VCaP (cell line): ENCODE data around the gene CADM1.

Experiments used
- H3K27ac ChIP-seq: fragments of 450-650 bp; 2 replicates; pipeline ENCODE4 v1.5.1; 2017
- CTCF ChIP-seq: fragments of 450-650 bp; conservative IDR thresholded peaks from 2 replicates; pipeline ENCODE4 v1.5.1; 2017; ENCODE audit warnings: mild to moderate bottlenecking, moderate library complexity

CADM1 gene

DNA sequence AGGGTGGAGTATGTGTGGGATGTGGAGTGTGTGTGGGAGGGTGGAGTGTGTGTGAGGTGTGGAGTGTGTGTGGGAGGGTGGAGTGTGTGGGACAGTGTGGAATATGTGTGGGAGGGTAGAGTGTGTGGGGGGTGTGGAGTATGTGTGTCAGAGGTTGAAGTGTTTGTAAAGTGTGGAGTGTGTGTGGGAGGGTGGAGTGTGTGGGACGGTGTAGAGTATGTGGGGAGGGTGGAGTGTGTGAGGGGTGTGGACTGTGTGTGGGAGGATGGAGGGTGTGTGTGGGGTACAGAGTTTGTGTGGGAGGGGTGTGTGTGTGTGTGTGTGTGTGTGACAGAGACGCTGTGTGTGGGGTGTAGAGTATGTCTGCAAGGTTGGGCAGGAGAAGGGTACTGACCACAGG, 355.5 kb downstream of the CADM1 start:
- TF ChIP-seq CTCF: no peak
- no peak overlapping the region for H3K27ac ChIP-seq

GRCh38 chr11:115148101-115148500, 356.1 kb downstream of the CADM1 start:
- H3K27ac ChIP-seq: no peak overlapping the region
- no peak for TF ChIP-seq CTCF

DNA sequence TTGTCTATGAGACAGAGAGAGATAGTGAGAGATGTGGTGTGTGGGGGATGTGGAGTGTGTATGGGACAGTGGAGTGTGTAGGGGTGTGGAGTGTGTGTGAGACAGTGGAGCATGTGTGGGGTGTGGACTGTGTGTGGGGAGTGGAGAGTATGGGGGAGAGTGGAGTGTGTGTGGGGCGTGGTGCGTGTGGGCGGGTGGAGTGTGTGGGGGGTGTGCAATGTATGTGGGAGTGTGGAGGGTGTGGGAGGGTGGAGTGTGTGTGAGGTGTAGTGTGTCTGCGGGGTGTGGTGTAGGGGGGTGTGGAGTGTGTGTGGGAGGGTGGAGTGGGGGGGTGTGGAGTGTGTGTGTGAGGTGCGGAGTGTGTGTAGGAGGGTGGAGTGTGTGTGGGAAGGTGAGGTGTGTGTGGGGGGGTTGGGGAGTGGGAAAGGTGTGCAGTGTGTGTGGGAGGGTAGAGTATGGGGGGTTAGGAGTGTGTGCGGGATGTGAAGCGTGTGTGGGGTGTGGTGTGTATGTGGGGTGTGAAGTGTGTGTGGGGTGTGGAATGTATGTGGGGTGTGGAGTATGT, 356.9 kb downstream of the CADM1 start:
- H3K27ac ChIP-seq: no peak overlapping the region
- no peak for TF ChIP-seq CTCF

DNA sequence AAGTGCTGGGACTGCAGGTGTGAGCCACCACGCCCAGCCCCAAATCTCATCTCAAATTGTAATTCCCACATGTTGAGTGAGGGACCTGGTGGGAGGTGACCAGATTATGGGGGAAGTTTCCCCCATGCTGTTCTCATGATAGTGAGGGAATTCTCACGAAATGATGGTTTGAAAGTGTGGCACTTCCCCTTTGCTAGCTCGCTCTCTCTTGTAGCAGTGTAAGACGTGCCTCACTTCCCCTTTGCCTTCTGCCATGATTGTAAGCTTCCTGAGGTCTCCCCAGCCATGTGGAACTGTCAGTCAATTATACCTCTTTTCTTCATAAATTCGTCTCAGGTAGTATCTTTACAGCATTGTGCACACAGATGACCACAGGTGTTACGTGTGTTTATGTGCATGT, 357.8 kb downstream of the CADM1 start:
- H3K27ac ChIP-seq: no peak overlapping the region
- TF ChIP-seq CTCF: no peak

GRCh38 chr11:115145324-115145723, 358.9 kb downstream of the CADM1 start:
- no peak overlapping the region for H3K27ac ChIP-seq
- no peak for TF ChIP-seq CTCF

DNA sequence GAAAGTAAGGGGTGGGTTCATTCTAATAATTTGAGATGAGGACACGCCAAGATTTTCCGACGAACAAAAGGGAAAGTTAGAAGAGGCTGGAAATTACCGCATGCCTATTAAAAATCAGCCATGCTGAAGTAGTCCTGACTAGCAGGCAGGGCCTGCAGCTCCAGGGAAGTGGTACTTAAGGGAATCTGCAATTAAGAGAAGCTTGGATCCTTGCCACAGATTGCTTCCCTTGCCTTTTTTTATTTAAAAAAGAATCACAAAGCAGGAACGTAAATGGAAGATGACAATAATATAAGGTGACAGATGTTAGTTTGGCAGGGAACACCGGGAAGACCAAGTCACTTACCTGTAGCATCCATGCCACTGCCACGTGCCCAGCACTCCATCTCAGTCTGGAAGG, 359.3 kb downstream of the CADM1 start:
- no peak overlapping the region for H3K27ac ChIP-seq
- no peak for TF ChIP-seq CTCF

DNA sequence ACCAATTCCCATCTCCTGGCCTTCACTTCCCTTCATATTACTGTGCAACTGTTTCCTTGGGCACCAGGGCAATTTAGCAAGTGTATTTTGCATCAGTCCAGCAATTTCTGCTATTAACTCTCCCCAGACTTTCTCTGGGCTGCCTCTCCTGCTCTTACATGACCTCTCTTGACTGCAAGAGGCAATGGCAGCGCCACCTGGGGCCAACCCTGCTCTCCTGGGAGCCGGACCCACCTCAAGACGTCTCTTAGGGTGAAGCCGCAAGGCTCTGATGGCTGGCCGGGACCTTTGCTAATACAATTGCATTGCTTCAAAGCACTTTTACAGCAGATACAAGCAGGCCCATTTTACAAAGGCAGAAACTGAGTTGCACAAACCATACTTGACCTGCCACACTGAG, 360.2 kb downstream of the CADM1 start:
- no peak for TF ChIP-seq CTCF
- no peak overlapping the region for H3K27ac ChIP-seq
